NCI-H2107 treated with DMSO at 0.1 percent for 48 hours (cell line): ENCODE data around the gene LRRK1.

ENCODE experiments used
- DNase-seq: peaks from one replicate; lab custom pipeline; 2025; ENCODE audit not compliant: unreplicated experiment; lab: John Stamatoyannopoulos, UW

The LRRK1 gene

DNA sequence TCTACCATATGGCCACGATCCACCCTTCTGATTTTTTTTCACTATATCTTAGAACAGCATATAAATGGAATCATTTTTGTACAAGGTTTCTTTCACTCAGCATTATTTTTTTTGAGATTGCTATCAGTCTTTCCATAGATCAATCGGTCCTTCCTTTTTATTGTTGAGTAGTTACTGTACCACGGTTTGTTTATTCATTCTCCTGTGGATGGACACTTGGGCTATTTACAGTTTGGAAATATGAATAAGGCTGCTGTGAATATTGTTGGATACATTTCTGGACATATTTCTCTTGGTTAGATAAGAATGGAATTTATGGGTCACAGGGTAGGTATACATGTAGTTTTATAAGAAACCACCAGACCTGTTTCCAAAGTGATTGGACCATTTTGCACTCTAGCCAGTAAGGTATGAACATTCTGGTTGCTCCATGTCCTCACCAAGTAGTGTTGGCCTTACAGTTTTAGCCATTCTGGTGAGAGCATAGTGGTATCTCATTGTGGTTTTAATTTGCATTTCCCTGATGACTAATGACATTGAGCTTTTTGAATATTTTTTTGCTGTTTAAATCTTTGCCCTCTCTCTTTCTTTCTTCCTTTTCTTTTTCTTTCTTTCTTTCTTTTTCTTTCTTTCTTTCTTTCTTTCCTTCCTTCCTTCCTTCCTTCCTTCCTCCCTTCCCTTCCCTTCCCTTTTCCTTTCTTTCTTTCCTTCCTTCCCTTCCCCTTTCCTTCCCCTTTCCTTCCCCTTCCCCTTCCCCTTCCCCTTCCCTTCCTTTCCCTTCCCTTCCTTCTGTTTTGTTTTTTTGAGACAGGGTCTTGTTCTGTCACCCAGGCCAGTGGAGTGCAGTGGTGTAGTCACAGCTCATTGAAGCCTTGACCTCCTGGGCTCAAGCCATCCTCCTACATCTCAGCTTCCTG is 49.2 kb downstream of the LRRK1 start:
- no peak for DNase-seq

DNA sequence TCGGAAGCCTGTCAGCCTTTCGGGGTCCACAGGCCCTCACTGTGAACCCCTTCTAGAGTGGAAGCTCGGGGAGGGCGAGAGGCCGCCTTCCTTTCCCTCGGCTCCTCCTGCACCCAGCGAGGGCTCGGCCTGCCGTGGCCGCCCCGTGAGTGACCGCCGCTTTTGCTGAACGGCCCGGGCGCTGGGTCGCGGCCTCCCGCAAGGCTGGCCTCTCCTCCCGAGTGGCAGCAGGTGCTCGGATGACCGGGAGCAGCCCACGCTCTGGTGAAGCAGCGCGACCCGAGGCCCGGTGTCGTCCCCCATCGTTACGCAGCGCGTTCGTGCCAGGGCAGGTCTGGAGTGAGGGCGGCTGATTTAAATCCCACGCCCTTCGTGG is 53.8 kb downstream of the LRRK1 start:
- DNase-seq = no peak

- DNase-seq = no peak
Measured at GRCh38 chr15:100973351-100974111, 54.4 kb downstream of the LRRK1 start.

DNA sequence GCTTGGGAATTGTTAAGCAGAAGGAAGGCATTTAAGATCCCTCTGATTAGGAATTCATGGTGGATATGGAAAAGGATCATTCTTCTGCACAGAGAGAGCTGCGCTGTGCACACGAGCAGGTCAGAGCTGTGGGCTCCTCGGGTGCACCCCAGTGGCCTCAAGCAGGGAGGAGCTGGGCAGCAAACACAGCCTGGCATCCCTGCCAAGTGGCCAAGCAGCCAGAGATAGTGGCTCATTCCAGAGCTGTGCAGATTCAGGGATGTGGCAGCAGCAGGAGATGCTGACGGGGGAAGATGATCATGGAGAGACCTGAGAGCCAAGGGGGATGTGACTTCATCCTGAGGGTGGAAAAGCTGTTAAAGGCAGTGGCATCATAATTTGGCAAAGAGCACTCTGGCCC is 55.9 kb downstream of the LRRK1 start:
- no peak for DNase-seq

DNA sequence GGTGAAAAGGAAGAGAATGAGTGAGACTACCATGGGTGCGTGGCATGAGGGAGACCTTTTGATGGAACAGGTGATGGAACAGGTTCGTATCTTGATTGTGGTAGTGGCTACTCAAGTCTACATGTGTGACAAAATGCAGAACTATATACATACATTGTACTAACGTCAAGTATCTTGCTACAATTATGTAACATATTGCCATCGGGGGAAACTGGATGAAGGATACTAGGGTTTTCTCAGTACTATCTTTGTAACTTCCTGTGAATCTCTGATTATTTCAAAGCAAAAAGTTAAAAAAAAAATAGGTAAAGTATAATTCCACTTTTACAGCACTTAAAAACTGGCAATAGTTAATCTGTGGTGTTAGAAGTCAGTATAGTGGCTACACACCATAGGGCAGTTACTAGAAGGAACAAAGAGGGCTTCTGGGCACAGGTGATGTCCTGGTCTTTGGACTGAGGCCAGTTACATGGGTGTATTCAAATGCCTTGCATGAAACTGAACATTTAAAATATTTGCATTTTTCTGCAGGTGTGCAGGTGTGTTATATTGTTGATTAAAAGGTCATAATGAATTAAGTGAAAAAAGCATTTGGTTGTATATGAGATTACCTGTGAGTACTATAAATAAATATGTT is 61.4 kb downstream of the LRRK1 start:
- no peak for DNase-seq

DNA sequence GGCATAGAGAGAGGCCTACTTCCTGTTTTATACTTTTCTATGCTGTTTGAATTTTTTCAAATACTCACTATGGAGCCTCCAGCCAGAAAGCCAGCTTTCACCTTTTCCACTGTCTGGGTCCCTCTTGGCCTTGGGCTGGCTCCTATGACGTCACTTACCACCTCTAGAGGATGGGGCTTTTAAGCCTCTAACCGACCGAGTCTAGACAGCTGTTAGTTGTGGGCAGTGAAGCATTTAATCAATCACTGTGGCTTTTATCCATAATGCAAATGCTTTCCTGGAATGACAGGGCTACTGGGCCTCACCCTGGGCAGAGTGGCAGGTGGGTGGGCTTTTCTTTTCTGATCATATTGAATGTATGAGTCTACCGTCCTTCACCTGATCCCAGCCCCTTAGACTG is 61.9 kb downstream of the LRRK1 start:
- no peak for DNase-seq

GRCh38 chr15:100983221-100983620 is 64.1 kb downstream of the LRRK1 start:
- DNase-seq = no peak

DNA sequence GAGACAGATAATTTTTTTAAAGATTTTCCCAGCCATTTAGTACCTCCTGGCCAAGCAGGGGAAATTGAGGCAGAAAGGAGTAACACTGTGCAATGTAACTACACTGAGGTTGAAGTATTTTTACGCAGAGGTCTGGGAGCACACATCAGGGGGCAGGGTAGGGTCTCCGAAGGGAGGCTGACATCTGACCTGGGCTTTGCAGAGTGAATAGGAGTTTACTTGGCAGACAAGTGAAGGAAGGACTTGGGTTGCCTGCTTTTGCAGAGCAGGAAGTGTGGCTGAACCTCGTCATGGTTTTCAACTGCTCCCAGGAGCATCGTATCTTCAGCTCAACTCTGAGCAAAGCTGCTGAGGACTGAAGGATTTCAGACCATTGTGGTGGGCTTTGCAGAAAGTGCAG is 66.2 kb downstream of the LRRK1 start:
- no peak for DNase-seq

DNA sequence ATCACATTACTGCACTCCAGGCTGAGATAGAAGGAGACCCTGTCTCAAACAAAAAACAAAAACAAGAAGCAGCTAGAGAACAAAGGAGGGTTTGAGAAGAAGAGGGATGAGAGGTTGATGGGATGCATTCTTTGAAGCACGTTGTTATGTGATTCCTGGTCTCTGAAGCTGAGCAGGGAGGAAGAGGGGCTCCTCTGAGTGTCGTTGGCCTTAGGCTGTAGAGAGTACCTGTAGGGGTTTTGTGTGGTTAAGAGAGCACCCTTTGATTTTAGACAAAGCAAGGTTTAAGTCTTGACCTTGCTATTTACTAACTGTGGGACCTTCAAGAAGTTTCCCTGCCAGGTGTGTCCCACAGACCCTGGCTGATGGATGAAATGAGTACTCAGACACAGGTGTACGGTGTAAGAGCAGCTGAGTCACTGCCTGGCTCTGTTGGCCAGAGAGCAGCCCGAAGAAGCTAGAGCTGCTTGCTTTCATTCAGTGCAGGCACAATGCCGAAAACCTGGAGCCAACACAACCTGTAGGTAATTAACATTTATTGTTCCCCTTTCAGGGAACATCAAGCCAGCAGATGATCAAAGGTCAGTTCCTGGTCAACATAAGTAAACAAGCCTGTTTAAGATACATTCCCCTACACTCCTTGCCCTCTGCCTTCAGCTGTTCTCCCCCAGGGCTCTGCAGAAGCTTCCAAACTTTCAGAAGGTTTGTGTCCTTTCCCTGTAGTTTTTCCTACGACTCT is 67.2 kb downstream of the LRRK1 start:
- no peak for DNase-seq

GRCh38 chr15:100987143-100987542 is 68.0 kb downstream of the LRRK1 start:
- DNase-seq = no peak

GRCh38 chr15:100988297-100988696 is 69.1 kb downstream of the LRRK1 start:
- DNase-seq = no peak

- no peak for DNase-seq
Measured at GRCh38 chr15:100988857-100989256, 69.7 kb downstream of the LRRK1 start.

DNA sequence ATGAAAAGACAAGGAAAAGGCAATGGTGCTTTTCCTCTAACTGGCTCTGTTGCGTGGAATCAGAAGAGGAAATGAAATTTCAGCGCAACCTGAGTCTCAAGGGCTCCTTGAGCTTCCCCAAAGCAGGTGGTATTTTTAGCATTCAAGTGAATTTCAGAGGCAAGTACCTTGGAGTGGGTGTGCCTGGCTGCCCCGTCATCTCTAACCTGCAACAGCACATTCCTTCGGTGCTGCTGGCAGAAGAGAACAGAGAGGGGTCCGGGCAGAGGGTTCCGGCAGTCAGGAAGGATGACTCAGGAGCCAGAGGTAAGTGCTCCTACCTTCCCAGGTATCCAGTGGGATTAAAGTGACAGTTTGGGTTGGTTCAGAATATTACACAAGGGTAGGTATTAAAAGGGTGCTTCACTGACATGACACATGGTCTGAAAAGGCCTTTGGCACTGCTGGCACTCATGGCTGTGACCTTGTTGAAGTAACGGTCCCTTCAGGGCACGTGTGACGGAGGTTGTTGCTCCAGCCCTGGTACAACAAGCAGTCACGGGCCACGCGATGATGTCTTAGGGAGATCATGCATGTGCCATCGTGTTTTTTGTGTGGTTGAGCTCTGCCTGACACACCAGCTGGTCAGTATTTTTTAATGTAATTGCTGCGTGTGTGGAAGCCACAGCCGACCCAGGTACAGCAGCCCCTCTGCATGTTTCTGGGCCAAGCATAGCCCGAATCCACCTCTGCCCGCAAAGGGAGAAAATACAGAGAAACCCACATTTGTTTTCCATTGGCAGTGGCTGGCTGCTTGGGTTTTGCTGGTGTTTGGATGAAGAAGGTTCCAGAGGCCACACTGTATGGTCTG is 75.7 kb downstream of the LRRK1 start:
- no peak for DNase-seq

- no peak for DNase-seq
Measured at GRCh38 chr15:100995471-100996430, 76.6 kb downstream of the LRRK1 start.

DNA sequence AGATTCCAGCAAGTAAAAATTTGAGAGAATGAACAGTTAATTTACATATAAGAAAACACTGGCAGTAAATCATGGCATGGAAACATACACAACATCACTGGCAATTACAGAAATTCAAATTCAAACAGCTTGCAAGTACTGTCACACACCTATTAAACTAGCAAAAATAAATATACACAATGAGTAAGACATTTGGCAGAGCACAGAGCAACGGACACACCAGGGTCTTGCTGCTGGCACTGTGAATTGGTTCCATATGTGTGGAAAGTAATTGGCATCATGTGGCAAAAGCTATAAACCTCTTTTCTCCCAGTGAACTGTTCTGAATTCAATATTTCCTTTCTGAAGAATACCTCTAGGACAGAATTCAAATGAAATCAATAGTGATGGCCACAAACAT is 78.3 kb downstream of the LRRK1 start:
- no peak for DNase-seq

DNA sequence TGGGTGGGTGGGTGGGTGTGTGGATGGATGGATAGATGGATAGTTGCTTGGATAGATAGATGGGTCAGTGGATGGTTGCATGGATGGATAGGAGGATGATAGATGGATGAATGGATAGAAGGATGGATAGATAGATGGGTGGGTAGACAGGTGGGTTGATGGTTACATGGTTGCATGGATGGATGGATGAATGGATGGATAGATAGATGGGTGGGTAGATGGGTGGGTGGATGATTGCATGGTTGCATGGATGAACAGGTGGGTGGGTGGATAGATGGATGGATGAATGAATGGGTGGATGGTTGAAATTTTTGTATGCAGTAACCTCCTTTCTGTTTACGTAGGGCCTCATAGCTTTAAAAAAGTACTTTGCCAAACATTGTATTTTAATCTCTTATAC is 79.5 kb downstream of the LRRK1 start:
- no peak for DNase-seq

DNA sequence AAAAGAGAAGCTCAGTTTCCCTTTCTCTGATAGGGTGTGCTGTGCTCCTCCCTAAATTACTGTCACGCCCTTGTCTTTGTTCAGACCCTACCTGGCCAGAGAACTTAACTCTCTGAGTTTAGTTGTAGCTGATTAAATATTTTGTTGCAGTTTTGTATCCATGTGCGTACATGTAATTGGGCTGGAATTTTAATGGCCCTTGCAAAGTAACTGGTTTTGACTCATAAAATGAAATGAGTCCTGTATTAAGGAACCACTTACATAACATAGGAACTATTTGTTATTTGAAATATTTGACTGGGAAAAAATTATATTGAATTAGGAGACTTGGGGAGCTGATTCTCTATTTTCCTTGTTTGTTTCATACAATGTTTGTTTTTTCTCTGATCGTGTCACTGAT is 80.2 kb downstream of the LRRK1 start:
- DNase-seq = no peak

GRCh38 chr15:101000271-101000681 is 81.1 kb downstream of the LRRK1 start:
- no peak for DNase-seq

DNA sequence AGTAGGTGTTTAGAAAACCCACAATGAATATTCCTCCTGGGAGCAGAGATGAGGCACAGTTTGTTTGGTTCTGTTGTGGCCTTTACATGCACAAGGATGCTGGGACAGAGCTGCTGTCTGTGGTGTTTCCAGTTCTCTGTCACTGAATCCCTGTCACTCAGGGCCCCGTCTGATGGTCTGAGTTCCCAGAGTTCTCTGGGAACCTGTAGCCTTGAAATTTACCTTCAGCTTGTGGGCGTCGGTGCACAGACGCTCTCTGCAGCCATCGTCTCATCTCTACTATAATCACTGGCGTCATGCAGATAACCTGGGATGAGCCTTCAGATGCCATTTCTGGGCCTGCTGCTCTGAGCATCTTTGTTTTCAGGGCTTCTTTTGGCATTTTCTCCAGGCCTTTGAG is 81.9 kb downstream of the LRRK1 start:
- no peak for DNase-seq
